ENCODE results near the gene AKAP6.

DNA sequence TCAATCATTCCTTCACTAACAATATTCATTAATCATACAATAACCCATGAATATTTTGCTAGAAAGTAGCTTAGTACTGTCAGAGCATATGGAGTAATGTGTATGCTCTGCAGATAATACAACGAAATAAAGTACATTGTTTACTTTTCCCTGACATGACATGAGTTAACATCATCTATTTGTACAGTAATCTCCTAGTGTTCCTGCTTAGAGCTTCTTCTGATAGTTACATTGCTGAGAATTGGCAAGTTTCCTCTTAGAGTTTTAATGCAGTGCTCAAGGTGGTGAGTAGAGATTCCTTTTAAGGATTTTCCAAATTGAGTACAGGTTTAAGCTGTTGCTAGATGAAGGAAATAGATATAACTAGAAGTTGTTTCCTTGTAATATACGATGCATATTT lies 445.1 kb downstream of the AKAP6 start:
- TF ChIP-seq, protein P1, sequence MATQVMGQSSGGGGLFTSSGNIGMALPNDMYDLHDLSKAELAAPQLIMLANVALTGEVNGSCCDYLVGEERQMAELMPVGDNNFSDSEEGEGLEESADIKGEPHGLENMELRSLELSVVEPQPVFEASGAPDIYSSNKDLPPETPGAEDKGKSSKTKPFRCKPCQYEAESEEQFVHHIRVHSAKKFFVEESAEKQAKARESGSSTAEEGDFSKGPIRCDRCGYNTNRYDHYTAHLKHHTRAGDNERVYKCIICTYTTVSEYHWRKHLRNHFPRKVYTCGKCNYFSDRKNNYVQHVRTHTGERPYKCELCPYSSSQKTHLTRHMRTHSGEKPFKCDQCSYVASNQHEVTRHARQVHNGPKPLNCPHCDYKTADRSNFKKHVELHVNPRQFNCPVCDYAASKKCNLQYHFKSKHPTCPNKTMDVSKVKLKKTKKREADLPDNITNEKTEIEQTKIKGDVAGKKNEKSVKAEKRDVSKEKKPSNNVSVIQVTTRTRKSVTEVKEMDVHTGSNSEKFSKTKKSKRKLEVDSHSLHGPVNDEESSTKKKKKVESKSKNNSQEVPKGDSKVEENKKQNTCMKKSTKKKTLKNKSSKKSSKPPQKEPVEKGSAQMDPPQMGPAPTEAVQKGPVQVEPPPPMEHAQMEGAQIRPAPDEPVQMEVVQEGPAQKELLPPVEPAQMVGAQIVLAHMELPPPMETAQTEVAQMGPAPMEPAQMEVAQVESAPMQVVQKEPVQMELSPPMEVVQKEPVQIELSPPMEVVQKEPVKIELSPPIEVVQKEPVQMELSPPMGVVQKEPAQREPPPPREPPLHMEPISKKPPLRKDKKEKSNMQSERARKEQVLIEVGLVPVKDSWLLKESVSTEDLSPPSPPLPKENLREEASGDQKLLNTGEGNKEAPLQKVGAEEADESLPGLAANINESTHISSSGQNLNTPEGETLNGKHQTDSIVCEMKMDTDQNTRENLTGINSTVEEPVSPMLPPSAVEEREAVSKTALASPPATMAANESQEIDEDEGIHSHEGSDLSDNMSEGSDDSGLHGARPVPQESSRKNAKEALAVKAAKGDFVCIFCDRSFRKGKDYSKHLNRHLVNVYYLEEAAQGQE (IDR thresholded peaks at IDR 0.05) = no peak
- TF ChIP-seq, protein P2, sequence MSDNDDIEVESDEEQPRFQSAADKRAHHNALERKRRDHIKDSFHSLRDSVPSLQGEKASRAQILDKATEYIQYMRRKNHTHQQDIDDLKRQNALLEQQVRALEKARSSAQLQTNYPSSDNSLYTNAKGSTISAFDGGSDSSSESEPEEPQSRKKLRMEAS (IDR thresholded peaks at IDR 0.05) = no peak
